Tibial artery (tissue), 4 donors: ENCODE results near the gene FXYD6.

Source experiments
- DNase-seq, 2 donors: peaks; one replicate each; pipeline ENCODE4 v3.0.0-alpha.2; 2019
- H3K27ac ChIP-seq, 2 donors: fragments of 200-600 bp; sonication (generic) in 1 of 2; 1 replicate in 1 of 2; 2 replicates in 1 of 2; pipeline ENCODE4 v1.5.1; 2018 to 2019; ENCODE audit warnings: mild to moderate bottlenecking in 1 of 2
- H3K27me3 ChIP-seq, 2 donors: fragments of 200-600 bp; sonication (generic) in 1 of 2; one replicate each; pipeline versions ENCODE4 v1.5.1 to v1.6.0; 2016 to 2019
- H3K36me3 ChIP-seq, 3 donors: fragments of 200-600 bp; sonication (generic) in 2 of 3; one replicate each; pipeline ENCODE4 v1.5.1; 2016 to 2019; ENCODE audit warnings: mild to moderate bottlenecking in 2 of 3
- H3K4me1 ChIP-seq, 4 donors: fragments of 200-600 bp; sonication (generic) in 2 of 4; 1 replicate in 3 of 4; 2 replicates in 1 of 4; pipeline ENCODE4 v1.5.1; 2016 to 2019
- H3K4me3 ChIP-seq, 2 donors: fragments of 200-600 bp; sonication (generic) in 1 of 2; 1 replicate in 1 of 2; 2 replicates in 1 of 2; pipeline ENCODE4 v1.5.1; 2018 to 2019; ENCODE audit warnings: mild to moderate bottlenecking in 2 of 2
- H3K9me3 ChIP-seq, 3 donors: fragments of 200-600 bp; sonication (generic) in 1 of 3; one replicate each; pipeline ENCODE4 v1.5.1; 2016 to 2019
- intact Hi-C: fragments of 100-400 bp; cut with DNase I; formaldehyde crosslinking; loops from one replicate; pipeline ENCODE4 v1.15.0; 2023; ENCODE audit warnings: low total_unique reads
- TF ChIP-seq, protein P1 (sequence below), 2 experiments: fragments of 200-600 bp in 1 of 2; fragments of 450-650 bp in 1 of 2; IDR thresholded peaks; one replicate each; pipeline ENCODE4 v1.5.1; 2017 to 2019; ENCODE audit warnings: antibody characterized with exemption in 2 of 2, mild to moderate bottlenecking in 1 of 2, moderate library complexity in 1 of 2

FXYD6 gene

DNA sequence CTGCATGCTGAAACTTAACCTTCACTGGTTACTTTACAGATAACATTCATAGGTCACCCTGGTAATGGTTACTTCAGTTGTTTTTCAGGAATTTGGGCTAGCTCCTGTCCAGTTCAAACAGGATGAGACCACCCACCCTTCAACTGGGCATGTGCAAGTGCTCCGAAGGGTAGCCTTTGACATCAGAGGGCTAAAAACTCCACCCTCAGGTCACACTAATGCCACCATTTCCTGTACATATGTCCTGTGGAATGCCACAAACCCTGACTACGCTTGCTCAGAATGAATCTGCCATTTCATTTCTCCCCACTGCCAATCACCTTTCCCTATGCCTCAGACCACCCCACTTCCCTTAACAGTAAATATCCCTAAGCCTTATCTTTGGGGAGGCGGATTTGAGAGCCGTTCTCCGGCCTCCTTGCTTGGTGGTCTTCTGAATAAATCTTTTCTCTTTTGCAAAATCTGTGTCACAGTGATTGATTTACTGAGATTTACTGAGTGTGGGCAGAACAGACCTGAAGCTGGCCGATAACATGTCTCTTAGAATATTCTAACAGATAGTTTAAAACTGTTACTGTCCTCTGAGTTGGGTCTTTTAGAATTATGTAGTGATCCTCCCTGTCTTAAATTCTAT, 26.6 kb downstream of the FXYD6 start:
- Histone ChIP-seq H3K4me1 (no peaks in the 10 kb centered on the region), H3K27me3 (no peaks in the 10 kb centered on the region), H3K36me3 (no peaks in the 10 kb centered on the region), H3K27ac (no peak overlapping the region), H3K4me3 (no peak overlapping the region), H3K9me3 (peaks cover 0 to 5% (median 0%) of the 10 kb centered on the region in 3 donors)
- no peak for DNase-seq
- intact Hi-C loops: no loop called here
- TF ChIP-seq, protein P1, sequence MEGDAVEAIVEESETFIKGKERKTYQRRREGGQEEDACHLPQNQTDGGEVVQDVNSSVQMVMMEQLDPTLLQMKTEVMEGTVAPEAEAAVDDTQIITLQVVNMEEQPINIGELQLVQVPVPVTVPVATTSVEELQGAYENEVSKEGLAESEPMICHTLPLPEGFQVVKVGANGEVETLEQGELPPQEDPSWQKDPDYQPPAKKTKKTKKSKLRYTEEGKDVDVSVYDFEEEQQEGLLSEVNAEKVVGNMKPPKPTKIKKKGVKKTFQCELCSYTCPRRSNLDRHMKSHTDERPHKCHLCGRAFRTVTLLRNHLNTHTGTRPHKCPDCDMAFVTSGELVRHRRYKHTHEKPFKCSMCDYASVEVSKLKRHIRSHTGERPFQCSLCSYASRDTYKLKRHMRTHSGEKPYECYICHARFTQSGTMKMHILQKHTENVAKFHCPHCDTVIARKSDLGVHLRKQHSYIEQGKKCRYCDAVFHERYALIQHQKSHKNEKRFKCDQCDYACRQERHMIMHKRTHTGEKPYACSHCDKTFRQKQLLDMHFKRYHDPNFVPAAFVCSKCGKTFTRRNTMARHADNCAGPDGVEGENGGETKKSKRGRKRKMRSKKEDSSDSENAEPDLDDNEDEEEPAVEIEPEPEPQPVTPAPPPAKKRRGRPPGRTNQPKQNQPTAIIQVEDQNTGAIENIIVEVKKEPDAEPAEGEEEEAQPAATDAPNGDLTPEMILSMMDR (IDR thresholded peaks at IDR 0.05): no peak

DNA sequence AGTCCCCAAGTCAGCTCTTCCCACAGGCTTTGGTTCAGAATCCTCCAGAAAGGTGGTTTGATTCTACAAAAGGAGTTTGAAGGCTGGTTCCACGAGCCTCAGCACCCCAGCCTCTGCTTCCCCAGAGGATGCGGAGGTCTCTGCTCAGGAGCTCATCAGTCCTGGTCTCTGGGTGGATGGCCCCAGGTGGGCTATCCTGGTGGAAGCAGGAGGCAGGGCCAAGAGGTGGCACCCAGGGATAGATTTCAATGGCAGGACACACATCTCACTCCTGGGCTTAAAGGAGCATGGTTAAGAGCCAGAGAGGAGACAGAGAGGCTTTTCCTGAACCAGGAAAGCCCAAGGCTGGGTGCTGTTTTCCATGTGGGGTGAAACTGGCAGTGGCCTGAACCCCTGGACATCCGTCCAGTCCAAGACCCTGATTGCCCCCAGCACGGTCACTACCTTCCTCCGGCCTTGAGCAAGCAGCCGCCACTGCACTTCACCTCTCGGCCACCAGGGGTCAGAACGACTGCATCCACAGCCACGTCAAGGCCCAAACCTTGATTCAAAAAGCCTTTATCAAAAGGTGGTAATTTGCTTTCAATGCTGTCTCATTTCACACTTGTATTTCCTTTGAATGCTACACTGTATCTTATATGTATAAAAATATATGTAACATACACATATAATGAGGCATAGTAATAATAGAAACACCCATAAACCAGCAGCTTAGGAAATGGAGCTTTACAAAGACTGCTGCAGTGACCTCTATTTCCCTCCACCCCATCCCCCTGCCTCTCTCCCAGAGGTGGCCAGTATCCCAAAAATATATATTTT, 32.6 kb downstream of the FXYD6 start:
- peak; percentile 80 to 81 for DNase-seq
- intact Hi-C loops: loop anchor here (5.0 kb wide), 2 partner anchors 103 to 208 kb away; no protein-coding TSS in a partner anchor
- H3K27ac ChIP-seq: no peak overlapping the region

DNA sequence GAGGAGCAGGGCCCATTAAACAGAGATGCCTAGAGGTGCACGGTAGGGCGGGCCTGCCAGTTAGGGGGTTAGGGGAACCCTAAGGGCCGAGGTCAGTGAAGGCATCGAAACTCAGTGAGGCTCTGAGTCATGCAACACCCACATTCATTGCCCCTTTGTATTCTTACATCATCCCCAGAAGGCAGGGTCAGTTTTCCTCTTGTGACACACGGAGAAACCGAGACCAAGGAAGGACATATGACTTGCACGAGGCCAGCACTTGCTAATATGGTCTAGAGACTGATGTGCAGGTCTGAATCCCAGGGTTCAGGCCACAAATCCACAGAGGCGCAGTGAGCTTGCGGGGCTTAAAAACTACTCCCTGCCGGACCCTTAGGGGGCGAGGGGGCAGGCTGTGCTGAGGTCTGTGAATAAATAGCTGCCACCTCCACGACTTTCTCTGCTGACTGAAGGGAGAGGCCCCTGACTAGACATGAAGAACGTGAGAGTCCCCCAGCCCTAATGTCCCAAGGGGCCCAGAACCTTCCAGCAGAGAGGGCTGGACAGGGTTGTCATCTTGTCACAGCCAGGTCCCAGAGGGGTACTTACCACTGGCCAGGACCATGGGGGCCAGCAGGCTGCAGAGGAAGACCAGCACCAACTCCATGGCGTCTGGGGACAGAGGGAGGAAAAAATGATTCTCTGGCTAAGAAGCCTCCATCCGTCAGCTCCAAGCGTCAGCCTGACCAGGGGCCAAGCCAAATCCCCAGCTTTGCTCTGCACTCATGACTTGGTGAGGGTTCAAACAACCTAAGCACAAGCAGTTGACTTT, 34.1 kb downstream of the FXYD6 start:
- Histone ChIP-seq H3K27me3 (peaks cover 0 to 8% of the 10 kb centered on the region in 2 donors), H3K4me3 (no peak overlapping the region), H3K9me3 (no peaks in the 10 kb centered on the region), H3K36me3 (peaks cover 0 to 5% (median 0%) of the 10 kb centered on the region in 3 donors), H3K27ac (no peak overlapping the region), H3K4me1 (peaks cover 0 to 3% (median 0%) of the 10 kb centered on the region in 4 donors)
- DNase-seq: peak; percentile 71 to 75
- TF ChIP-seq, protein P1 (IDR thresholded peaks at IDR 0.05): no peak
- intact Hi-C loops: loop anchor here (5.0 kb wide), 2 partner anchors 105 to 210 kb away; no protein-coding TSS in a partner anchor

More for the DNA sequence above, 32.6 kb downstream of the FXYD6 start:
- TF ChIP-seq, protein P1 (IDR thresholded peaks at IDR 0.05): peak; percentile 94 to 97
- H3K36me3 ChIP-seq: no peaks in the 10 kb centered on the region
- no peaks in the 10 kb centered on the region for H3K27me3 ChIP-seq
- no peak overlapping the region for H3K4me3 ChIP-seq
- H3K4me1 ChIP-seq: peaks cover 0 to 3% (median 0%) of the 10 kb centered on the region in 4 donors
- no peaks in the 10 kb centered on the region for H3K9me3 ChIP-seq

DNA sequence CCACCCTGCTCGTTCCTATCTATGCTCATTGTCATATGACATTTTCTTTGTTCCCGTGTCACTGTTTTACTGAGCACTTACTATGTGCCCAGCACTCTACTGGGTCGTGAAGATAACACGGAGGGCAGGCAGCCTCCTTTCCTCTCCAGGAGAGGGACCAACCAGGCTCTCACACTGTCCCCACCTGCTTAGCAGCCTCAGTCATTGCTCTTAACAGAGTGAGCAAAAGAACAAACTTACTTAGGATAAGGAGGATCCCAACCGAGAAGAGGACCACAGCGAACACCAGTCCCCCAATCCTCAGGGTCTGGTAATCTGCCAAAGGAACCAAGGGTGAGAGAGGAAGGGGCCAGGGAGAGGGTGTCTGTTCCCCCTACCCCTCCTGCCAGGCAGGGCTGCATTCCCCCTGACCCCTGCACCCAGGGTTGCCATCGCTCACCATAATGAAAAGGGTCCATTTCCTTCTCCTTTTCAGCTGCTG, 34.9 kb downstream of the FXYD6 start:
- DNase-seq: peak; percentile 16 to 64
- Histone ChIP-seq H3K27me3 (peaks cover 0 to 10% of the 10 kb centered on the region in 2 donors), H3K9me3 (no peaks in the 10 kb centered on the region), H3K36me3 (peaks cover 0 to 5% (median 0%) of the 10 kb centered on the region in 3 donors), H3K4me3 (no peak overlapping the region), H3K27ac (no peak overlapping the region), H3K4me1 (peaks cover 0 to 3% (median 0%) of the 10 kb centered on the region in 4 donors)
- intact Hi-C loops: loop anchor here (5.0 kb wide), 2 partner anchors 106 to 211 kb away; no protein-coding TSS in a partner anchor
- TF ChIP-seq, protein P1 (IDR thresholded peaks at IDR 0.05): no peak
